Superior temporal gyrus (tissue), 1 donor: ENCODE measurements around the gene TMEM30B.

Source experiments
- DNase-seq: peaks from one replicate; pipeline ENCODE4 v3.0.0-alpha.2; 2016; ENCODE audit errors: extremely low spot score

The TMEM30B gene

GRCh38 chr14:61300209-61300608 lies 19.1 kb upstream of the TMEM30B start:
- DNase-seq = no peak

- DNase-seq = no peak
Measured at GRCh38 chr14:61298824-61299223, 17.7 kb upstream of the TMEM30B start.

DNA sequence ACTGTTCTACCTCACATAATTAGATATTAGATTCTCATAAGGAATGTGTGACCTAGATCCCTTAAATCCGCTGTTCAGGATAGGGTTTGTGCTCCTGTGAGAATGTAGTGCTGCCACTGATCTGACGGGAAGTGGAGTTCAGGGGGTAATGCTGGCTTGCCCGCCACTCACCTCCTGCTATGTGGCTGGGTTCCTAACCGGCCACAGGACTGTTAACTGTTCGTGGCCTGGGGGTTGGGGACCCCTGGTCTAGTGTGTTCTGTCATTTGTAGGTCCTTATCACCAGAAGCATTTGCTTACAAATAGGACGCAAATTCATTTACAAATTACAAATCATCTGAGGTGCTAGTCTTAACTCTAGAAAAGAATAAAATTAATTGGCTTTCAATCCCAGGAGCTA lies 16.4 kb upstream of the TMEM30B start:
- DNase-seq = no peak

DNA sequence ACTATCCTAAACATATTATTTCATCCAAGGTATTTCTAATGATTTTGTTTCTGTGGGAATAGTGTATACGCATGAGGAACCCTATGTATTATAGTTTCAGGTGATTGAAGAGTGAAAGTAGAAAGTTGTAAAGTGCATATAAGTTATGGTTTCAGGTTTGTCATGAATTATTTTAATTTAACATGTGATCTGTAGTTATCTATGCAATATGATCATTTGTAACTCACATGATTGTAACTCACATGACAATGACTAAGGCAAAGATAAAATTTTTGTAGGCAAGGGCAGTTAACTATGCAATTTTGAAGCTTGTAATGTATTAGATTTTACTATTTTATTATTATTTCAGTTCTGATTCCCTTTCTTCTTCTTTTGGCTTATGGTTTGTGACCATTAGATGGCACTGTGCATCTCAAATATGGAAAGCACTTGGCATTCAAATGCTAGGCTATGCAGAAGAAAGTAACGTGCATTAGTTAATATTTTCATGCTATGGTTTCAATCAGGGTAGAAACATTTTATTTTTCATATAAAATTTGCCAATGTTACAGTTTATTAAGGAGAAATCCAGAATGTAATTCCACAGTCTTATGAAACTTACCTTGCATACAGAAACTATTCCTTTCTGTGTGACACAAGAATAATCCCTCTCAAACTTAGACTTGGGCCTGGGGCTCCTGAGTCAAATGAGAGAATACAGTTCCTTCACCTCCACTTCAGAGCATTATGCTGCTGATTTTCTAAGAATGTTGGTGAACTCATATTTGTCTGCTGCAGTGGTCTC lies 15.8 kb upstream of the TMEM30B start:
- peak; percentile 58 for DNase-seq

DNA sequence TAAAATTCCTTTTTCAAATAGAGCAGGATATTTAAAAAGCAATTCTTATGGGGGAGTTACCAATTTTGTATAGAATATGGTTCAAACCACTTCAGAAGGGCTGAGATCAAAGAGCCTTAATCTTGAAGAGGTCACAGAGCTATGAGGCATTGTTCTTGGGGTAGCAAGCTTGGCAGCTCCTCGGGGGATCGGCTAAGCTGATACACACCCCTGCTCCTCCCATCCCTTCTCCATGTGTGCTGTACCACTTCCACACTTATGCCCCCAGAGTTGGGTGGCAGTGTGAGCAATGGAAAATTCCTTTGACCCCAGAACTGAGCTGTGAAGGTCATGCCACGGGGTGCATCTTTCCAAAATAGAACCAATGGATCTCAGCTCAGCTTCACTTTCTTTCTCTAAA lies 15.0 kb upstream of the TMEM30B start:
- DNase-seq = no peak

- no peak for DNase-seq
Measured at GRCh38 chr14:61290701-61291100, 9.6 kb upstream of the TMEM30B start.

DNA sequence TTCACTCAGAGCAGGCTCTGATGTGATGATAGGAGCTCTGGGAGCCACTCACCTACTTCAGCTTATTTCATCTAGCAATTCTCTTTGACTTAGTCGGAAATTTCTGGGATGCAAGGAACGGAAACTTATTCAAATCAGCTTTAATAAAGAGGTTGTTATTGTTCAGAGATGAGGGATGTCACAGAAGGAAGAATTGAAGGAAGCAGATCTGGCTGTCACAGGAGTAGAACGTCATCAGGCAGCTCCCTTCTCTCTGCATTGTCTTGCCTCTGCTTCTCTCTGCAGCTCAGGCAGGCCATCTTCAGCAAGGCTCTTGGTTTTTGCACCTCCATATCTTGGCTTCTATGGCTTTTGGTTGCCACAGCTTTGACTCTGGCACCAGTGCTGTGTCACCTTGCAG lies 7.6 kb upstream of the TMEM30B start:
- DNase-seq = no peak

DNA sequence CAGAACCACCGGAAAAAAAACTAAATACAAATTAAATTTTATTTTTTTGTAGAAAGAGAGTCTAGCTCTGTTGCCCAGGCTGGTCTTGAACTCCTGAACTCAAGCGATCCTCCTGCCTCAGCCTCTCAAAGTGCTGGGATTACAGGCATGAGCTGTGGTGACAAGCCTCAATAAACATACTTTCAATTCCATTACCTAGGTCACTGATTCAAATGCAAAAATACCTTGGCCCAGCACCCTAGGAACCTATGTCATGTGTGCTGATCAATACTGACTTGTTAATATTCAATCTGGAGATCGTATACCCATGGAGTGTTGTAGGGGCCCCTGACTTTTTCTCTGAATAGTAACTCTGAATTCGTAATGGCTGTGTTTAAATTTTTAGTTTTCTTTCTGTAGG lies 7.1 kb upstream of the TMEM30B start:
- no peak for DNase-seq

- no peak for DNase-seq
Measured at GRCh38 chr14:61287196-61287595, 6.1 kb upstream of the TMEM30B start.

DNA sequence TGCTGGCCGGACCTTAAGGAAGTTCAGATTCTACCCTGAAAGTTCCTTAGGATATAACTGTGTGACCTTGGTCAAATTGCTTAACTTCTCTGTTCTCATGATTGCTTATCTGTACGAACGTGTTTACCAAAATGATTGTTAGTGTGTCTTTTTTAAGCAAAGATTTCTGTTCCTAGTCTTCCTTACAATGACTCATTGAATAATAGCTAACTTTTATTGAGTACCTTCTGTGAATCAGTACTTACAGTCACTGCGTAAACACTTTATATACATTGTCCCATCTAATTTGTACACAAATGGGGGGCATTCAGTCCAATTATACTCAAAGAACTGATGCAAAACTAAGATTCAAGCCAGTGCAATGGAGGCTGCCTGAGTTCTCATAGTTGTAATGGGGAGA lies 4.2 kb upstream of the TMEM30B start:
- DNase-seq = no peak

GRCh38 chr14:61284001-61284400 lies 2.9 kb upstream of the TMEM30B start:
- no peak for DNase-seq

DNA sequence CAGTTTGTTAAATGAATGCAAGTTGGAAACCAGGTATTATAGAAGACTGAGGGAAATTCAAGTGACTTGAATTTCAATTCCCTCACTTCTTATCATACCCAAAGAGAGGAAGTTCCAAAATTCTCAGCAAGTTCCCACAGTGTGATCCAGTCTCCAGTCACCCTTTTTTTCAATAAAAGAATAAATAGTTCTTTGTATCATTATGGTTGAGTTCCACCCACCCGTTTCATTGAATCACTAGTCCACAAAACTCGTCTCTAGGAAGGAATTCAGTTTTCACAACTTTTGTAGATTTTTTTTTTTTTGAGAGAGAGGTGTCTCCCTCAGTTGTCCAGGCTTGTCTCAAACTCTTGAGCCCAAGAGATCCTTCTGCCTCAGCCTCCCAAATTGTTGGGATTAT lies 1.6 kb upstream of the TMEM30B start:
- no peak for DNase-seq

- DNase-seq = no peak
Measured at GRCh38 chr14:61281948-61282275, 774 bp upstream of the TMEM30B start.

DNA sequence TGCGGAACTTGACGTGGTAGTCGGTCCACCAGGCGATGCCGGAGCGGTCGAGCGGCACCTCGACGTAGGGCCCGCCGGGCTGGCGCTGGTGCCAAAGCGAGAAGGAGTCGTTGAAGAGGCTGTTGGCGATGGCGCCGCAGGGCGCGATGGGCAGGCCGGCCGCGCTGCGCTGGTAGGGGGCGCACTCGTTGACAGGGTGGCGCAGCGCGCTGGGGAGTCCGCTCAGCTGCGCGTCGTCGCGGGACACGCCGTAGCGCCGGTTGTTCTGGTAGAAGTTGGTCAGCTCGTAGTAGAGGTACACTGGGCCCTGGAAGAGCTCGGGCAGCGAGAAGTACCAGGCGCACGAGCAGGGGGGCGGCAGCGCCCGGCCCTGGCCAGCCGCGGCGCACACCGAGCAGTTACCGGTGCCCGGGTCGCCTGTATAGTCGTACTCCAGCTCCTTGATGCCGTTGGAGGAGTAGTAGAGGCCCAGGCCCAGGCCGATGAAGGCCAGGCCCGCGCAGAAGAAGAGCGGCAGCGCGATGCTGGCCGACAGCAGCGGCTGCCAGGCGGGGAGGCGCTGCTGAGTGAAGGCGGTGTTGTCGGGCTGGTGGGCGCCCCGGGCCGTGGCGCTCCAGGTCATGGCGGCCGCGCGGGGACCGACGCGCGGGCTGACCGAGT lies 482 bp downstream of the TMEM30B start:
- no peak for DNase-seq

GRCh38 chr14:61280092-61280525 lies 1.0 kb downstream of the TMEM30B start:
- no peak for DNase-seq

DNA sequence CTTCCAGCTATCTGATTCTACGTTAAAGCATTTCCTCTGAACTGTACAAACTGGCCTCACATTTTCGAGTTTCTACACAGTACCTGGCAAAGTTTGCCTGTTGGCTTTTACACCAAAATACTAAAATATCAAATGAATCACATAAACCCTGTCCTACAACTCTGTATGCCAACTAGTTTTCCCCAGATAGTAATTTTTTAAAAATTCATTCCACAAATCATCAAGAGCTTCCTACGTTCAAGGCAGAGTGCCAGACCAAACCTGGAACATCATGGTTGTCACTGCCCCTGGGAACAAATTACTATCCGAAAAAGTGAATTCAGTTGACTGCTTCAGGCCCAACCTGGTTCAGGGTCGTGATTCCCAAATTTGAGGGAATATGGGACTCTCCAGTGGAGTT lies 2.1 kb downstream of the TMEM30B start:
- DNase-seq = no peak

- no peak for DNase-seq
Measured at GRCh38 chr14:61277784-61278183, 3.4 kb downstream of the TMEM30B start.

- no peak for DNase-seq
Measured at GRCh38 chr14:61277232-61277631, 3.9 kb downstream of the TMEM30B start.

- DNase-seq = no peak
Measured at GRCh38 chr14:61271552-61271951, 9.6 kb downstream of the TMEM30B start.

- DNase-seq = no peak
Measured at GRCh38 chr14:61270714-61271113, 10.4 kb downstream of the TMEM30B start.

GRCh38 chr14:61269321-61270083 lies 11.6 kb downstream of the TMEM30B start:
- DNase-seq = peak; percentile 86

DNA sequence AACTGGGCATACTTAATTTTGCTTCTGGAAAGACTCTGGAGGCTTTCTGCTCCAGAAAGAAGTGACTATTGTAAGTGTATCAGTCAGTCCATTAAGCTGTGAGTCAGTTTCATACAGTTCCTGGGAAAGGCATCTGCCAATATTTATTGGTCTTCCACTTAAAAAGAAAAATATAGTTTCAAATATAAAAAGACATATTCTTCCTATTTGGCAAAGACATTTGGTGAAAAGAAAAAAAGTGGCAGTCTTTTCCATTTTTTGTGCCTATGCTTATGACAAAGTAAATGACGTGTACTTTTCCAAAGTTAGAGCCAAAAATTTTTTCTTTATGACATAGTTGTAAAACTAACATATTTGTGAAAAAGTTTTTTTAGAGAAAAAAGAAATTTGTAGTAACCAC lies 12.3 kb downstream of the TMEM30B start:
- DNase-seq = no peak
